ENCODE data around the gene HMG20B.

DNA sequence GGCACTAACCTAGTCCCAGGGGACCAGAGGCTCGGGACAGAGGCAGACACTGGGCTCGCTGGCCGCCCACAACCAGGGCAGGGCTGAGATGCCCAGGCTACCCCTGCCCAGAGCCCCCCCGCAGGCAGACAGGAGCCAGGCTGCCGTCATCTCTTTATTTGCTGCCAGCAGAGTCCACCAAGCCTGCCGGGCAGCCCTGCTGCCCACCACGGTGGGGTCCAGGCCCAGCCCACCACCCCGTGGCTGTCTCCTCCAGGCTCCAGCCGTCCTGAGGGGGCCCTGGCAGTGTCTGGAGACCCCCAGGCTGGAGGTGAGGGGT is 28.7 kb upstream of the HMG20B start:
- TF ChIP-seq, protein P1, sequence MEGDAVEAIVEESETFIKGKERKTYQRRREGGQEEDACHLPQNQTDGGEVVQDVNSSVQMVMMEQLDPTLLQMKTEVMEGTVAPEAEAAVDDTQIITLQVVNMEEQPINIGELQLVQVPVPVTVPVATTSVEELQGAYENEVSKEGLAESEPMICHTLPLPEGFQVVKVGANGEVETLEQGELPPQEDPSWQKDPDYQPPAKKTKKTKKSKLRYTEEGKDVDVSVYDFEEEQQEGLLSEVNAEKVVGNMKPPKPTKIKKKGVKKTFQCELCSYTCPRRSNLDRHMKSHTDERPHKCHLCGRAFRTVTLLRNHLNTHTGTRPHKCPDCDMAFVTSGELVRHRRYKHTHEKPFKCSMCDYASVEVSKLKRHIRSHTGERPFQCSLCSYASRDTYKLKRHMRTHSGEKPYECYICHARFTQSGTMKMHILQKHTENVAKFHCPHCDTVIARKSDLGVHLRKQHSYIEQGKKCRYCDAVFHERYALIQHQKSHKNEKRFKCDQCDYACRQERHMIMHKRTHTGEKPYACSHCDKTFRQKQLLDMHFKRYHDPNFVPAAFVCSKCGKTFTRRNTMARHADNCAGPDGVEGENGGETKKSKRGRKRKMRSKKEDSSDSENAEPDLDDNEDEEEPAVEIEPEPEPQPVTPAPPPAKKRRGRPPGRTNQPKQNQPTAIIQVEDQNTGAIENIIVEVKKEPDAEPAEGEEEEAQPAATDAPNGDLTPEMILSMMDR (IDR thresholded peaks at IDR 0.05; ENCODE audit: low read depth, low read length) = no peak
- TF ChIP-seq EZH2phosphoT487 (IDR thresholded peaks at IDR 0.05; ENCODE audit: low read depth) = no peak
